HepG2 (cell line): Measurements from ENCODE around the gene COX7B.

Source experiments
- CTCF ChIP-seq: sonication (generic); formaldehyde crosslinking; IDR thresholded peaks from 2 replicates; pipeline ENCODE4 v1.5.0; 2020; ENCODE audit warnings: mild to moderate bottlenecking, missing genetic modification reagents, moderate library complexity
- DPF2 ChIP-seq: sonication (generic); formaldehyde crosslinking; IDR thresholded peaks from 2 replicates; pipeline ENCODE4 v1.4.0; 2020; ENCODE audit warnings: mild to moderate bottlenecking, low read depth, missing genetic modification reagents, borderline replicate concordance
- MAFK ChIP-seq, 2 experiments: IDR thresholded peaks in 1 of 2; conservative IDR thresholded peaks in 1 of 2; 2 replicates each; pipeline ENCODE4 v1.6.1; 2011; ENCODE audit warnings: improper control_type of control experiment in 2 of 2, low read length in 2 of 2
- TF ChIP-seq, protein P1 (sequence below): sonication (generic); formaldehyde crosslinking; IDR thresholded peaks from 2 replicates; pipeline ENCODE4 v1.4.0; 2020; ENCODE audit warnings: missing genetic modification reagents
- TF ChIP-seq, protein P2 (sequence below): IDR thresholded peaks from 2 replicates; pipeline ENCODE4 v1.6.1; 2016

GRCh38 chrX:77936299-77936698 is 37.0 kb downstream of the COX7B start:
- TF ChIP-seq MAFK (conservative IDR thresholded peaks at IDR 0.05 in 1 of 2, IDR thresholded peaks at IDR 0.05 in 1 of 2; ENCODE audit: low read length in 2 of 2) = no peak
- TF ChIP-seq, protein P1, sequence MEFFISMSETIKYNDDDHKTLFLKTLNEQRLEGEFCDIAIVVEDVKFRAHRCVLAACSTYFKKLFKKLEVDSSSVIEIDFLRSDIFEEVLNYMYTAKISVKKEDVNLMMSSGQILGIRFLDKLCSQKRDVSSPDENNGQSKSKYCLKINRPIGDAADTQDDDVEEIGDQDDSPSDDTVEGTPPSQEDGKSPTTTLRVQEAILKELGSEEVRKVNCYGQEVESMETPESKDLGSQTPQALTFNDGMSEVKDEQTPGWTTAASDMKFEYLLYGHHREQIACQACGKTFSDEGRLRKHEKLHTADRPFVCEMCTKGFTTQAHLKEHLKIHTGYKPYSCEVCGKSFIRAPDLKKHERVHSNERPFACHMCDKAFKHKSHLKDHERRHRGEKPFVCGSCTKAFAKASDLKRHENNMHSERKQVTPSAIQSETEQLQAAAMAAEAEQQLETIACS (CRISPR knock-in tag) = no peak
- no peak for TF ChIP-seq CTCF (CRISPR knock-in tag)
- TF ChIP-seq, protein P2, sequence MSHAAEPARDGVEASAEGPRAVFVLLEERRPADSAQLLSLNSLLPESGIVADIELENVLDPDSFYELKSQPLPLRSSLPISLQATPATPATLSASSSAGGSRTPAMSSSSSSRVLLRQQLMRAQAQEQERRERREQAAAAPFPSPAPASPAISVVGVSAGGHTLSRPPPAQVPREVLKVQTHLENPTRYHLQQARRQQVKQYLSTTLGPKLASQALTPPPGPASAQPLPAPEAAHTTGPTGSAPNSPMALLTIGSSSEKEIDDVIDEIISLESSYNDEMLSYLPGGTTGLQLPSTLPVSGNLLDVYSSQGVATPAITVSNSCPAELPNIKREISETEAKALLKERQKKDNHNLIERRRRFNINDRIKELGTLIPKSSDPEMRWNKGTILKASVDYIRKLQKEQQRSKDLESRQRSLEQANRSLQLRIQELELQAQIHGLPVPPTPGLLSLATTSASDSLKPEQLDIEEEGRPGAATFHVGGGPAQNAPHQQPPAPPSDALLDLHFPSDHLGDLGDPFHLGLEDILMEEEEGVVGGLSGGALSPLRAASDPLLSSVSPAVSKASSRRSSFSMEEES = no peak
- no peak for TF ChIP-seq DPF2 (CRISPR knock-in tag)
